ENCODE results near the gene MAMDC4.

MAMDC4 gene

DNA sequence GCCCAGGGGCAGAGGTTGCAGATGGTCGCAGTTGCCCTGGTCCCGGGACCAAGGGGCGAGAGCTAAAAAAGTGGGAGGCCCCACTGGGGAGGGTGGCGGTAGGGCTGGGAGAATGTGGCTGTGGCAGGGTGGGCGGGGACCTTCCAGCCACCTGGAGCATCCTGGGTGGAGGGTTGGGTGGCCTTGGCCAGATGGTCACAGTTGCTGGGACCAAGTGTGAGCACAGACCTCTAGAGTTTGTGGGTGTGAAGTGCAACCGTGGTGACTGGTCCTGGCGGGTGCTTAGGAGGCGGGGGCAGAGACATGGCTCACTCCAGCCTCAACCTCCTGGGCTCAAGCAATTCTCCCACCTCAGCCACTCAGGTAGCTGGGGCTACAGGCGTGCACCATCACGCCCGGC, 28.5 kb downstream of the MAMDC4 start:
- no peaks in the 10 kb centered on the region for H3K9me3 ChIP-seq (ENCODE audit: control insufficient read depth, insufficient read depth, low read depth, low read length)
- H3K4me3 ChIP-seq (ENCODE audit: low read depth, low read length): no peak overlapping the region
- no peak overlapping the region for H3K27ac ChIP-seq (ENCODE audit: extremely low read depth, low read depth, low read length)
- POLR2A ChIA-PET: interaction anchor here (0.6 to 1.6 kb wide), 4 partner anchors 15 to 44 kb away, joined by 3 to 4 read pairs (median 3); partner anchors contain the start of gene EDF1
- TF ChIP-seq SP2 (tag by site-specific recombination; IDR thresholded peaks at IDR 0.05): peak; percentile 15; the same call in 1 of the 2 replicates
- TF ChIP-seq ZNF18 (tag by site-specific recombination; IDR thresholded peaks at IDR 0.05): peak; percentile 58; the same call in 1 of the 2 replicates
- no peak for TF ChIP-seq GLIS2 (tag by site-specific recombination; IDR thresholded peaks at IDR 0.05)
- TF ChIP-seq, protein P1, sequence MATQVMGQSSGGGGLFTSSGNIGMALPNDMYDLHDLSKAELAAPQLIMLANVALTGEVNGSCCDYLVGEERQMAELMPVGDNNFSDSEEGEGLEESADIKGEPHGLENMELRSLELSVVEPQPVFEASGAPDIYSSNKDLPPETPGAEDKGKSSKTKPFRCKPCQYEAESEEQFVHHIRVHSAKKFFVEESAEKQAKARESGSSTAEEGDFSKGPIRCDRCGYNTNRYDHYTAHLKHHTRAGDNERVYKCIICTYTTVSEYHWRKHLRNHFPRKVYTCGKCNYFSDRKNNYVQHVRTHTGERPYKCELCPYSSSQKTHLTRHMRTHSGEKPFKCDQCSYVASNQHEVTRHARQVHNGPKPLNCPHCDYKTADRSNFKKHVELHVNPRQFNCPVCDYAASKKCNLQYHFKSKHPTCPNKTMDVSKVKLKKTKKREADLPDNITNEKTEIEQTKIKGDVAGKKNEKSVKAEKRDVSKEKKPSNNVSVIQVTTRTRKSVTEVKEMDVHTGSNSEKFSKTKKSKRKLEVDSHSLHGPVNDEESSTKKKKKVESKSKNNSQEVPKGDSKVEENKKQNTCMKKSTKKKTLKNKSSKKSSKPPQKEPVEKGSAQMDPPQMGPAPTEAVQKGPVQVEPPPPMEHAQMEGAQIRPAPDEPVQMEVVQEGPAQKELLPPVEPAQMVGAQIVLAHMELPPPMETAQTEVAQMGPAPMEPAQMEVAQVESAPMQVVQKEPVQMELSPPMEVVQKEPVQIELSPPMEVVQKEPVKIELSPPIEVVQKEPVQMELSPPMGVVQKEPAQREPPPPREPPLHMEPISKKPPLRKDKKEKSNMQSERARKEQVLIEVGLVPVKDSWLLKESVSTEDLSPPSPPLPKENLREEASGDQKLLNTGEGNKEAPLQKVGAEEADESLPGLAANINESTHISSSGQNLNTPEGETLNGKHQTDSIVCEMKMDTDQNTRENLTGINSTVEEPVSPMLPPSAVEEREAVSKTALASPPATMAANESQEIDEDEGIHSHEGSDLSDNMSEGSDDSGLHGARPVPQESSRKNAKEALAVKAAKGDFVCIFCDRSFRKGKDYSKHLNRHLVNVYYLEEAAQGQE (tag by site-specific recombination; IDR thresholded peaks at IDR 0.05): no peak
- CTCF ChIA-PET: interaction anchor here (0.5 to 0.7 kb wide), 2 partner anchors 10 to 14 kb away, joined by 3 to 4 read pairs; no protein-coding TSS in a partner anchor
- no peaks in the 10 kb centered on the region for H3K36me3 ChIP-seq (ENCODE audit: control insufficient read depth in 2 of 2, insufficient read depth in 1 of 2, low read length in 2 of 2)
- no peaks in the 10 kb centered on the region for H3K4me1 ChIP-seq (ENCODE audit: control insufficient read depth, insufficient read depth, low read length)

DNA sequence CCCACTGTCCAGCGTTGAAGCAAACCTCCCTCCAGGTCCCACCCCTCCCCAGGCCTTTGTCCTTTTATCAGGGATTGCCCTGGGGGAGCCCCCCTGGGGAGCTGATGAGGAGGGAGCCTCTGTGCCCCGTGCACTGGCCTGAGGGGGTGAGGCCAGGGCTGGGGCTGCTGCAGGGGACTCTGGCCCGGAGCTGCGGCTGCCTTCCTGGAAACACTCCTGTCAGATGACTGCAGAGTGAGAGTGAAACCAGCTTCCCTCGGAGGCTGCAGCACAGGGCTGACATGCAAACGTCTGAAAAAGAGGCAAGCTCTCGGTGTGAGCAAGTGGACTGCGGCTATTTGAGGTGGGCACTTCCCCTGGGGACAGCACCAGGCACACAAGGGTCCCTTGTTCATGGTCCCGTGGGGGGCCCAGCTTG, 29.6 kb downstream of the MAMDC4 start:
- ChIA-PET POLR2A (interaction anchor here (0.8 to 1.6 kb wide), 6 partner anchors 12 to 35 kb away, joined by 3 to 4 read pairs (median 3); partner anchors contain the start of gene EDF1), CTCF (interaction anchor here (0.6 to 1.0 kb wide), 4 partner anchors 13 to 481 kb away, joined by 3 to 5 read pairs (median 3); partner anchors contain the start of gene AJM1)
- Histone ChIP-seq H3K36me3 (ENCODE audit: control insufficient read depth in 2 of 2, insufficient read depth in 1 of 2, low read length in 2 of 2) (no peaks in the 10 kb centered on the region), H3K27ac (ENCODE audit: extremely low read depth, low read depth, low read length) (no peak overlapping the region), H3K9me3 (ENCODE audit: control insufficient read depth, insufficient read depth, low read depth, low read length) (no peaks in the 10 kb centered on the region), H3K4me3 (ENCODE audit: low read depth, low read length) (no peak overlapping the region), H3K4me1 (ENCODE audit: control insufficient read depth, insufficient read depth, low read length) (no peaks in the 10 kb centered on the region)
- peak; percentile 82 for TF ChIP-seq GLIS1 (tag by site-specific recombination; IDR thresholded peaks at IDR 0.05)
- TF ChIP-seq ZNF433 (tag by site-specific recombination; IDR thresholded peaks at IDR 0.05; ENCODE audit: low read depth): no peak
- TF ChIP-seq GLIS2 (tag by site-specific recombination; IDR thresholded peaks at IDR 0.05): peak; percentile 32; the same call in 1 of the 2 replicates

DNA sequence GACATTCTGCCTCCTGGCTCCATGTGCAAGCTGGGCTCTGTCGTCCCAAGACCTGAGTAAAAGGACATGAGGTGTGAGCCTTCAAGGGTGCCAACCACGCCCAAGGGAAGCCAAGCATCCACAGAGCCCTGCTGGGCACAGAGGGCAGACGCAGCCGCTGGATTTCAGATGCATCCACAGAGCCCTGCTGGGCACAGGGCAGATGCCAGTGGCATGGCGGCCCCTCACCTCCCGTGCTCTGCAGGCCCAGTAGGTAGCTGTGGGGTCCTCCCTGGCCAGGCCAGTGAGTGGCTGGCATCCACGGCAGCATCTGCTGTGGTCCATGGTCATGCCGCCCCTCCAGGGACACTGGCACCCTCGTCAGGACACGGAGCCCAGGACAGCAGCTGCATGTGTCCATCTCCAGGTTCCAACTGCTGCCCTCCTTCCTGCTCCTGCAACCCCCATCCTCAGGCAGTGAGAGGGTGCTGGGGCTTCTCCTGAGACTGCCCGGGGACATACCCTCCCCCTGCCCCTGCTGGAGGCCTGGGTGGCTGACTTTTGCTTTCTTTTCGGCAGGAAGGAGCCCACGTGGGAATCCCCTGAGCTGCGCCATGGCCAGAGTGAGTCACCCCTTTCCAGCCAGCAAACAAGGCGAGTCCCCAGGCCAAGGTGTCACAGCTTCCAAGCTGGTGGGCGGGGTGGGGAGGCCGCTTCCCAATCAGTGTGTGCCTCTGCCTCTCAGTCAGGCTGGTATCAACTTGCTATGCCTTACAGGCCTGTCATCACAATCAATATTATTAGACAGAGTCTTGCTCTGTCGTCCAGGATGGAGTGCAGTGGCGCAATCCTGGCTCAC, 30.2 kb downstream of the MAMDC4 start:
- CTCF ChIA-PET: interaction anchor here (1.0 kb wide), 2 partner anchors 14 to 40 kb away, joined by 3 to 5 read pairs; partner anchors contain the start of gene AJM1
- H3K27ac ChIP-seq (ENCODE audit: extremely low read depth, low read depth, low read length): no peak overlapping the region
- no peaks in the 10 kb centered on the region for H3K4me1 ChIP-seq (ENCODE audit: control insufficient read depth, insufficient read depth, low read length)
- no peak overlapping the region for H3K4me3 ChIP-seq (ENCODE audit: low read depth, low read length)
- POLR2A ChIA-PET: interaction anchor here (0.9 to 1.6 kb wide), 4 partner anchors 13 to 34 kb away, joined by 3 to 4 read pairs (median 3); partner anchors contain the start of gene EDF1
- H3K9me3 ChIP-seq (ENCODE audit: control insufficient read depth, insufficient read depth, low read depth, low read length): no peaks in the 10 kb centered on the region
- H3K36me3 ChIP-seq (ENCODE audit: control insufficient read depth in 2 of 2, insufficient read depth in 1 of 2, low read length in 2 of 2): no peaks in the 10 kb centered on the region
- TF ChIP-seq ZIC2 (tag by site-specific recombination; IDR thresholded peaks at IDR 0.05) (peak; percentile 57; the same call in 1 of the 2 replicates), ZNF391 (tag by site-specific recombination; IDR thresholded peaks at IDR 0.05; ENCODE audit: borderline replicate concordance, low read depth) (no peak), ZNF600 (tag by site-specific recombination; IDR thresholded peaks at IDR 0.05) (peak; percentile 43; the same call in 1 of the 2 replicates), HOXC10 (CRISPR knock-in tag; IDR thresholded peaks at IDR 0.05) (no peak), CTCF (tag by site-specific recombination; IDR thresholded peaks at IDR 0.05) (no peak), ZFHX2 (tag by site-specific recombination; conservative IDR thresholded peaks at IDR 0.05) (peak; percentile 72), ZNF112 (tag by site-specific recombination; IDR thresholded peaks at IDR 0.05) (no peak), ZNF174 (tag by site-specific recombination; IDR thresholded peaks at IDR 0.05) (no peak), ZNF221 (tag by site-specific recombination; IDR thresholded peaks at IDR 0.05; ENCODE audit: borderline replicate concordance) (no peak), KLF9 (tag by site-specific recombination; IDR thresholded peaks at IDR 0.05; ENCODE audit: low read depth) (peak; percentile 21; the same call in 1 of the 2 replicates), ZNF140 (tag by site-specific recombination; IDR thresholded peaks at IDR 0.05) (no peak)
- TF ChIP-seq, protein P2, sequence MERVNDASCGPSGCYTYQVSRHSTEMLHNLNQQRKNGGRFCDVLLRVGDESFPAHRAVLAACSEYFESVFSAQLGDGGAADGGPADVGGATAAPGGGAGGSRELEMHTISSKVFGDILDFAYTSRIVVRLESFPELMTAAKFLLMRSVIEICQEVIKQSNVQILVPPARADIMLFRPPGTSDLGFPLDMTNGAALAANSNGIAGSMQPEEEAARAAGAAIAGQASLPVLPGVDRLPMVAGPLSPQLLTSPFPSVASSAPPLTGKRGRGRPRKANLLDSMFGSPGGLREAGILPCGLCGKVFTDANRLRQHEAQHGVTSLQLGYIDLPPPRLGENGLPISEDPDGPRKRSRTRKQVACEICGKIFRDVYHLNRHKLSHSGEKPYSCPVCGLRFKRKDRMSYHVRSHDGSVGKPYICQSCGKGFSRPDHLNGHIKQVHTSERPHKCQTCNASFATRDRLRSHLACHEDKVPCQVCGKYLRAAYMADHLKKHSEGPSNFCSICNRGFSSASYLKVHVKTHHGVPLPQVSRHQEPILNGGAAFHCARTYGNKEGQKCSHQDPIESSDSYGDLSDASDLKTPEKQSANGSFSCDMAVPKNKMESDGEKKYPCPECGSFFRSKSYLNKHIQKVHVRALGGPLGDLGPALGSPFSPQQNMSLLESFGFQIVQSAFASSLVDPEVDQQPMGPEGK (tag by site-specific recombination; IDR thresholded peaks at IDR 0.05): peak; percentile 47; the same call in 1 of the 2 replicates
